NCI-H2107 treated with DMSO at 0.1 percent for 48 hours (cell line): Measurements from ENCODE around the gene USP37.
A peak's percentile ranks its signal among the peaks of the same experiment; 100 is the strongest.

ENCODE experiments used
- DNase-seq: peaks from one replicate; lab custom pipeline; 2025; ENCODE audit not compliant: unreplicated experiment; lab: John Stamatoyannopoulos, UW

Gene USP37, protein sequence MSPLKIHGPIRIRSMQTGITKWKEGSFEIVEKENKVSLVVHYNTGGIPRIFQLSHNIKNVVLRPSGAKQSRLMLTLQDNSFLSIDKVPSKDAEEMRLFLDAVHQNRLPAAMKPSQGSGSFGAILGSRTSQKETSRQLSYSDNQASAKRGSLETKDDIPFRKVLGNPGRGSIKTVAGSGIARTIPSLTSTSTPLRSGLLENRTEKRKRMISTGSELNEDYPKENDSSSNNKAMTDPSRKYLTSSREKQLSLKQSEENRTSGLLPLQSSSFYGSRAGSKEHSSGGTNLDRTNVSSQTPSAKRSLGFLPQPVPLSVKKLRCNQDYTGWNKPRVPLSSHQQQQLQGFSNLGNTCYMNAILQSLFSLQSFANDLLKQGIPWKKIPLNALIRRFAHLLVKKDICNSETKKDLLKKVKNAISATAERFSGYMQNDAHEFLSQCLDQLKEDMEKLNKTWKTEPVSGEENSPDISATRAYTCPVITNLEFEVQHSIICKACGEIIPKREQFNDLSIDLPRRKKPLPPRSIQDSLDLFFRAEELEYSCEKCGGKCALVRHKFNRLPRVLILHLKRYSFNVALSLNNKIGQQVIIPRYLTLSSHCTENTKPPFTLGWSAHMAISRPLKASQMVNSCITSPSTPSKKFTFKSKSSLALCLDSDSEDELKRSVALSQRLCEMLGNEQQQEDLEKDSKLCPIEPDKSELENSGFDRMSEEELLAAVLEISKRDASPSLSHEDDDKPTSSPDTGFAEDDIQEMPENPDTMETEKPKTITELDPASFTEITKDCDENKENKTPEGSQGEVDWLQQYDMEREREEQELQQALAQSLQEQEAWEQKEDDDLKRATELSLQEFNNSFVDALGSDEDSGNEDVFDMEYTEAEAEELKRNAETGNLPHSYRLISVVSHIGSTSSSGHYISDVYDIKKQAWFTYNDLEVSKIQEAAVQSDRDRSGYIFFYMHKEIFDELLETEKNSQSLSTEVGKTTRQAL

GRCh38 chr2:218568190-218569037 is at the start of gene USP37, which contains the start of gene CNOT9:
TSS of gene USP37 (minus strand) at chr2:218568351. CDS start at chr2:218558653, 9,698 bp downstream.
TSS of gene CNOT9 (plus strand) at chr2:218568839. CDS start at chr2:218568955, 116 bp downstream.
- DNase-seq: peak; percentile 94

DNA sequence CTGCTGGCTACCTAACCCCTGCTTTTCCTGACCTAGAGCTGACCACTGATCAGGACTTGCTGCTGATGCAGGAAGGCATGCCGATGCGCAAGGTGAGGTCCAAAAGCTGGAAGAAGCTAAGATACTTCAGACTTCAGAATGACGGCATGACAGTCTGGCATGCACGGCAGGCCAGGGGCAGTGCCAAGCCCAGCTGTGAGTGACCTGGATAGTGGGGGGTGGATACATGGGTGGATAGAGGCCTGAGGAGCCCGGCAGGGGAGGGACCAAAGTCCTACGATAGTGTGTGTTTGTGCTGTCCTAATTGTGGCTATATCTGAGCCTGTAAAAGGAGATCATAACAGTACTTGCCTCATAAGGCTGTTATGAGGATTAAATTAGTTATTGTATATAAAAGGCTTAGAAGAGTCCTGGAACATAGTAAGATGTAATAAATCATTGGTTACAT is 47.7 kb upstream of the USP37 start:
- no peak for DNase-seq

GRCh38 chr2:218607436-218608115 is 39.4 kb upstream of the USP37 start, which contains the start of gene PLCD4:
TSS of gene PLCD4 (plus strand) at chr2:218607899. CDS start at chr2:218615740, 7,841 bp downstream.
- no peak for DNase-seq

DNA sequence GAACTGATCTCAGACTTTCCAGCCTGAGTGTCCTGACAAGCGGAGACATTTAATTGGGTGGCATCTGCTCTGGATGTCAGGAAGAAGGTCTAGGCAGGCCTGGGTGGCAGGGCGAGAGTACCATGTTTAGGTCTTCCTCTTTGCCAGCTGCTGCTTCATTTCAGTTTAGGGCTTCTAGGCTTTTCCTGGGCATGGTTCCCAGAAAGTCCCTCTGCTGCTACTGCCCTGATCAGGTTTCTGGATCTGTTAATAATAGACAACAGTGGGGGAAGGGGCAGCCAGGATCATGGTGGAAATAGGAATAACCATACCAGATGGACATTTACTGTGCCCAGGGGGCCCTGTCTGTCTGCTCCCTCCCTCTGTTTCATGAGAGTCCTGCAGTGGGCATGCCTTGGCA is 37.3 kb upstream of the USP37 start:
- DNase-seq: peak; percentile 72

DNA sequence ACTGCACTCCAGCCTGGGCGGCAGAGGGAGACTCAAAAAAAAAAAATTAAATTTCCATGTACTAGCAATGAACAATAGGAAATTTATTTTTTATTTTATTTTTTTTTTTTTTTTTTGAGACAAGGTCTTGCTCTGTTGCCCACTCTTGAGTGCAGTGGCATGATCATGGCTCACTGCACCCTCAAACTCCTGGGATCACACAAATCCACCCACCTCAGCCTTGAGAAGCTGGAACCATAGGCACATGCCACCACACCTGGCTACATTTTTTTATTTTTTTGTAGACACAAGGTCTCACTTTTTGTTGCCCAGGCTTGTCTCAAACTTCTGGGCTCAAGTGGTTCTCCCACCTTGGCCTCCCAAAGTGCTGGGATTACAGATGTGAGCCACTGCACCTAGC is 17.4 kb upstream of the USP37 start:
- no peak for DNase-seq

GRCh38 chr2:218583983-218584850 is 16.1 kb upstream of the USP37 start:
- DNase-seq: no peak

DNA sequence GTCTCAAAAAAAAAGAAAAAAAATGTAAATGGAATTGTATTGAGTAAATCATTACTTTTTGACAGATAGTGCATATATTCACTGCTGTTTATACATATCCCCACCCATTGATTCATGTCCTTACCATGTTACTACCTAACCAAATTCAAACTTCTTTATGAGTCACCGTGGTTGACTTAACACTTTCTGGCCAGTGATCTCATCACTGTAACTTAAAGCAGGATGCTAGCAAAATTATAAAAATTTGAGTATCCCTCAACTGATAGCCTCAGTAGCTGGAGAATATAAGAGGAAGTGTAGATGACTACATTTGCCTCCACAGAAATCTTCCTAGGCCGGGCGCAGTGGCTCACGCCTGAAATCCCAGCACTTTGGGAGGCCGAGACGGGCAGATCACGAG is 13.9 kb upstream of the USP37 start:
- DNase-seq: no peak

GRCh38 chr2:218578272-218578877 is 10.2 kb upstream of the USP37 start:
- DNase-seq: no peak

DNA sequence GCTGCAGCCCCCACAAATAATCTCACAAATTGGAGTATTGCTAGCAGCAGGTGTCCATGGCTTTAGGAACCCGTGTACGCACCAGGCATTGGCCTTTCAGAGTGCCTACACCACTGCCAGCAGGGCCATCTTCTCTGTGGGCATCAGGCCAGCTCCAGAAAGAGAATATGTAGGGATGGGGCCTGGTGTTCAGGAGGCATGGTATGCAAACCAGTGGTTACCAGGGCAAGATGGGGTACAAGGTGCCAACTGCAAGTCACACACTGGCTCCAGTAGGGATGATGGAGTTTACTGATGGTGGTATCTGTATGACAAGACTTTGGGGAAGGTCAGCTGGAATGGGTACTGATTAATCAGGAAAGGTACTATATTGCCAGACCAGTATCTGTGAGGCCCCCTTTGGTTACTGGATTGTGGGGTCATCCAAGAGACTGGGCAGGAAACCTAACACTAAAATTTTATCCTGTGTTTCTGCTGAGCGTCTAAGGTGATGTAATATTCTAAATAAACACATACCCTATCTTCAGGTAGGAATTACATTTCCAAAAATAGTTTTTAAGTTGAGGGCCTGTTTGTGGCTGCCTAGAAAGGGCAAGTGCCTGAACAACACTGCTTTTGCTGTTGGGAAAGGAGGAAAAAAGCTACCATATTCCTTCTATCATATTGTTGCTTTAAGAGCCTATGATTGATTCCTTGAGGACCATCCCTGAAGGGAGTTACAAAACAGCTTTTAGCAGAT is 9.5 kb upstream of the USP37 start:
- DNase-seq: no peak

DNA sequence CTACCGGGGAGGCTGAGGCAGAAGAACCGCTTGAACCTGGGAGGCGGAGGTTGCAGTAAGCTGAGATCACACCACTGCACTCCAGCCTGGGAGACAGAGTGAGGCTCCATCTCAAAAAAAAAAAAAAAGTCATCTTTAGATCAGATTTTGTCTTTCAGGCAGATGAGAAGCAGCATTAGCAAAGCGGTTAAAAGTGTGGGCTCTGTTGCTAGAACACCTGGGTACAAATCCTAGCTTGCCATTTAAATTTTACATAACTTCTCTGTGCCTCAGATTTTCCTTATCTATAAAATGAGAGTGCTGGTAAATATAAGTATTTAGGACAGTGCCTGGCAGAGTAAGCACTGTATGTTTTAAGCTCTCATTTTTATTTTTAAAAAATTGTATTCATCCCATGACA is 8.7 kb upstream of the USP37 start:
- DNase-seq: no peak

DNA sequence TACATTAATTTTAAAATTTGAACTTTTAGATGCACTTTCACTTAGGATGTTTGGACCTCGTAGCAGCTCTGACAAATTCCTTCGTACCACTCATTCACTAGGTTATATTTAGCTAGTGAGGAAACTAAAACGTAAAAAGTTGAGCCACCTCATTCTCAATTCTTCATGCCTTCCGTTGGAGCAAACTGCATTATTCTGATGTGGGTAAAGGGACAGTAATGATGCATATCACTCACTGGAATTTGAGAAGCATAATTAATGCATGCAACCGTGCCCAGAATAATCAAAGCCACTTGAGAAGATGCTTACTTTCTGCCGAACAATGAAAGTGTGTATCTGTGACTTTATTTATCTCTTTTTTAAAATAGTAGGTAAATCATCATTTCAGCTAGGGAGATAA is 2.7 kb upstream of the USP37 start:
- DNase-seq: peak; percentile 3

DNA sequence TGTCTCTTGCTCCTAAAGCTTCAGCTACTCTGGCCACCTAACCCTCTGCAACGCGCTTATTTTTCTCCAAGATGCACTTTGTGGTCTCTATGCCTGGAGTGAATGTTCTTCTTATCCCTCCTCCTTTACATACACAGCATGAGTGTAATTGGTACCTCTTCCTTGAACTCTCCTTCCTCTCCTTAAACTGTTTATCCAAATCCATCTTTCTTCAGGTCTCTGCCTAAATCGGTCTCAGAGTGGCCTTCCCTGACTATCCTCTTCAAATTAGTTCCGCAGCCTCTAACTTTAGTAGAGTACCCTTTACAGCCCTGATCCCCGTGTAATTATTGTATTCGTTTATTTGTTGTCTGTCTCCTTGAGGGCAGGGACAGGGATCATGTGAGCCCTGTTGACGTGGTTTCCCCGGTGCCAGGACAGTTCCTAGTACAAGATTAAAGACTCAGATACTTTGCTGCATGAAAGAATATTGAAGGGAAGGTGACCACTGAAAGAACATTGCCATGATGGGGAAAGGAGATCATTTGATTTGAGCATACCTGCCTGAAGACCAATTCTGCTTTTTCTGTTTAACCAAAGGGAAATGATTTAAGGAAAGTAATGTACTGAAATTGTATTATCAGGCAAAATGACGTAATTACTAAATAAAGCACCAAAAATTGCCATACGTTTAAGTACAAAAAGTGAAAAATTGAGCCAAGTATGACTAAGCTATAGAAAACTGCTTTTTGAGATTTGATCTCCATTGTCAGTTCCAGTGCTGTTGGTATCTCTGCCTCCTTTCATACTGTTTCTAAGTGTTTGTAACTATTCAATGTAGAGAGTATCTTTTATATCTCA is 1.7 kb upstream of the USP37 start:
- DNase-seq: peak; percentile 6

GRCh38 chr2:218569038-218569431 is 884 bp upstream of the USP37 start:
- DNase-seq: peak; percentile 11

- DNase-seq: peak; percentile 48
Measured at GRCh38 chr2:218567797-218568189, 358 bp downstream of the USP37 start.

- no peak for DNase-seq
Measured at GRCh38 chr2:218566296-218566695, 1.9 kb downstream of the USP37 start.

GRCh38 chr2:218564056-218564455 is 4.1 kb downstream of the USP37 start:
- DNase-seq: no peak

GRCh38 chr2:218558986-218559385 is 9.2 kb downstream of the USP37 start:
- no peak for DNase-seq
